GM21786 (cell line): Measurements from ENCODE around the gene PARD3.

Experiments used
- ATAC-seq: cut with Tn5 transposase; IDR thresholded peaks from one replicate; pipeline ENCODE4 v1.9.1; 2021; ENCODE audit not compliant: unreplicated experiment

Gene PARD3

GRCh38 chr10:34177445-34177844, 637.7 kb downstream of the PARD3 start:
- ATAC-seq, result no peak

DNA sequence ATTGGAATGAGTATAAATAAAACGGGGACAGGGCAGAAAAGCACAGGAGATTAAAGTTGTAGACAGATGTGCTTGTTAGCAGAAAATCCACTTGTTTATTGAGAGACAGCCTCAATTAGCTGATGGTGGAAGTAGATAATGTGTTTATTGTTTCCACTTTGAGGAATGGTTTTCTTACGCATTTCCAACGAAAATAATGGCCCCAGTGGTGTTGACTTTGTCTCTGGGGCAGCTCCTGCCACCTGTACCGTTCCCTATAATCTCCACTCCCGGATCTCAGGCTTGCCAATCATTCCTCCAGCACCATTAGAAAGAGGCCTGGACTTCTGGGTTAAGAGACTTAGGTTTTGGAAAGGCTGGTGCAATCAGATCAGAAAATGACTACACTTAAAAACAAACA, 638.7 kb downstream of the PARD3 start:
- ATAC-seq, result no peak

DNA sequence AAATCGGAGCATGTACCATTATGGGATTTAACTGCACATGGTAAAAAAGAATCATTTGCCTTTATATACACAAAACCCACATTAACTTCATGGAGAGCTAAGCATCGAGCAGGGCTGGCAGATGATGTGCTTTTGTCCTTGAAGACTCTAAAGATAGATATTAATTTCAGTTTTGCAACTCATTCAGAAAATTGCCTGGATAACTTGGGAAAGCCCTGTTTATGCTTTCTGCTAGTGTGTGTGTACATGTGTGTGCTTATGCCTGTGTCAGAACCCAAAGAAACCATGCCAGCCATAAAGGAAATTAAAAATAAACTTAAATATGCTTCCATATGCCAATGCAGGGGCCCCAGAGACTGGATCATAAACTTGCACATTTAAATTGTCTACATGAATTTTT, 640.0 kb downstream of the PARD3 start:
- ATAC-seq, result no peak

DNA sequence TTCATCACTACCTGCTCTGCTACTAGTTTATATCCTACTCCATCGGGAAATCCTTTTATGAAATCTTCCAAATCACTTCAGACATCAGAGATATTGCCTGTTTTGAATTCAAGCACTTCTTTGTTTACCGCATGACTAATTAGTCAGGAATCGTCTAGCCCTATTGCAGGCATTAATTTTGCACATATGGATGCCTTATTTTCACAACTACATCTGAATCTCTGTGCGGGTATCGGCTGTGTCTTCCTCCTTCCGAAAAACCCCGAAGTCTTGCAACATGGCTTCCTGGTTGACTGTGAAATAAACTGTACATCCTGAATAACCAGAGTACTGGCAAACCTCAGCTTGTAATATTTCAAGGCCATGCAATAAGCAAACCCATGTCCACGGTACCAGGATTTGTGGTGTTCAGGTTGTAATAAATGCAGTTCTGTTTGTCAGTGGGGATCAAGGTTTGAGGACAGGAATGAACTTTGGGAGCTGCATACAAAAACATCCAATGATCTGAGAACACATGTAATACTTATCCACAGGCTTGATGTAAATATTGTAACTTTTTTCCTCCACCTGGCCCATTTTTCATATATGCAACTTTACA, 642.1 kb downstream of the PARD3 start:
- no peak for ATAC-seq

DNA sequence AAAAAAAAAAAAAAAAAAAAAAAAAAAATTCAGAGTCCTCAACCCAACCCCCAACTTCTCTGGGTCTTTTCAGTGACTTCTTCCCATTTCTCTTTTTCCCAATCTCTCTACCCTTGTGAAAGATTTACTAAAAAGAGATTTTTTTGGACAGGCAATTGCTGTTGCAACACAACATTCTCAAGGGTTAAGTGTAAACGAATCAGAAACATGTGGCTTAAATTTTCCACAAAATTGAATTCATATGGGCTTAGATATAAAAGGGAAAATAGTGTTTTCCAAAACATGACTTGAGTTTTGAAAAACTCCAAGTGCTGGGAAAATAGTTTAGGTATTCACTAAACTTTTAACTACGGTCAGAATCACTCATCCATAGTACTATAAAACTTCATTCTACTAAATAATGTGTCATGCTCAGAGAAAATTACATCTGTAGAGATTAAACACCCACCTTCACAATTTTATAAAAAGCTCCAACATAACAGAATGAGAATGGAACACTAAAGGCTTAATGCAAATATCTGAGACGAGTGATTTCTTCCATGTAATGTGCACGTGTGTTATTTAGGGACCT, 643.1 kb downstream of the PARD3 start:
- ATAC-seq, result no peak

DNA sequence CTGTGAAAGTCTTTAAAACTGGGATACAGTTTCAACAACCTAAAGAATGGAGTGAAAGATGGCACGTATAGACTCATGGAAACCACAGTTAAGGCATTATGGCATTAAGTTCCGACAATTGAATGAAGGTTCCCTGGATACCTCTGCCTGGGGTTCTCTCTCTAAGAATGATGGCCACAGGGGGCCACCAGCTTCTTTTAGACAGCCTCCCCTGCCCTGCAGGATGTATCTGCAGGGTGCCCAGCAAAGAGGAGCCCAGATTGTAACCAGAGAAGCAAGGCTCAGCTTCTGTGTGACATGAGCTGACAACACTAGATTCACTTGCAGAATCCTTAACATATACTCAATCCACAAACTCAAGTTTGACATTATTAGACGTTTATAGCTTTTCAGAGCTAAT, 645.4 kb downstream of the PARD3 start:
- no peak for ATAC-seq

DNA sequence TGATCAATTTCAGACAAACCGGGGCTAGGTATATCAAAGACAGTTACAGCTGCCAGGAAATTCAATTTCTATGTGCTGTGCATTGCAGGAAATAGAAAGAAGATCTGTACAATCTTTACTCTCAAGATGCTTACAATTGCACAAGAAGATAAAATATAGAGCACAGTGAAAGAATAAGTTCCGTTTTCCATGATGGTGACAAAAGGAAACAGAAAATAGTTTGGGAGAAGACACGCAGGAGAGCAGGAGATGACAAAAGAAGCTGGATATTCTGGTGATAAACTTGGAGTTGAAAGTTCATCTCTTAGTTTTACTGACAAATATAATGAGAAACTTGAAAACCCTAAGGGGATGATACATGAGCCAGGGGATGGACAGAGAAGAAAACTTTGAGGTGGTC, 646.0 kb downstream of the PARD3 start:
- ATAC-seq, result no peak

DNA sequence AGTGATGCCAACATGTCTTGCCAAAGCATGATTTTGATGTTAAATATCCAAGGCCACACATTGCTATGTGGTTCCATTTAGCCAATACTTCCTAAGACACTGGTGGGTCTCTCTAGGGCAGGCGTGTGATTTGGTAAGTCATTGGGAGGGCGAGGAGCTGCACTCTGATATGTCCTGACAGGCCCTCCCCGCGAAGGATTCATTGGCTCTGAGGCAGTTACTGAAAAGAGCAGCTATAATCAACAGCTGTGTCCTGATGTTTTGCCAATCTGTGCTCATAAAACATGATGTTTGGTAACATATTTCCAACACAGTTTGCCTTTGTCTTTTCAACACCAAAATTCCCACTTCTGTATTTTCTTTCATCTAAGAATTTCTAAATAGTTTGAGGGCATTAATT, 646.7 kb downstream of the PARD3 start:
- no peak for ATAC-seq

DNA sequence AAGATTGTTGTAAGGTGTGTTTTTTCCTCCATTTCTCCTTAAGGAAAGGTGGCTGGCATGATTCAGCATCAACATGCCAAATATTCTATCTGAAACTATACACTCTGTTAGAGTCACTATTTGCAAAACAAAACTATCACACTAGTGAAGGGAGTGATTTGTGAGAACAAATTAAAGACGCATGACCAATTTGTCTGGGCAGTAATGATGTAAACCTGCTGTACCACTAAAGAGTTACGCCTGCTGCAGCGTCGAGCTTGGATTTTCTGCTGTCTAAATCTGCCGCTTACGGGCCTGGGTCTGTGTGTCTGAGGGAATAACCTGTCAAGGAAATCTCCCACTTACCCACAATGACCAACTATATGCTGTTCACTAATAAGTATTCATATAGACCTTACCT, 648.3 kb downstream of the PARD3 start:
- no peak for ATAC-seq

DNA sequence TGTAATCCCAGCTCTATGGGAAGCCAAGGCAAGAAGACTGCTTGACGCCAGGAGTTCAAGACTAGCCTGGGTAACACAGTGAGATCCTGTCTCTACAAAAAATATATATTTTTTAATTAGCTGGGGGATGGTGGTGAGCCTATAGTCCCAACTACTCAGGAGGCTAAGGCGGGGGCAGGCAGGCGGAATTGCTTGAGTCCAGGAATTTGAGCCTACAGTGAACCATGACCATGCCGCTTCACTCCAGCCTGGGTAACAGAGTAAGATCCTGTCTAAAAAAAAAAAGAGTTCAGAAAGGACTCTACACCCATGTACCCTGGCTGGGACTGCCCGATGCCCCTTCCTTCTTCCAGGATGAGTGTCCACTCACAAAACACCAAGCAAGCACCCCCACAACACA, 648.7 kb downstream of the PARD3 start:
- ATAC-seq, result no peak

- no peak for ATAC-seq
These were observed 651.1 kb downstream of the PARD3 start for GRCh38 chr10:34164029-34164428.

DNA sequence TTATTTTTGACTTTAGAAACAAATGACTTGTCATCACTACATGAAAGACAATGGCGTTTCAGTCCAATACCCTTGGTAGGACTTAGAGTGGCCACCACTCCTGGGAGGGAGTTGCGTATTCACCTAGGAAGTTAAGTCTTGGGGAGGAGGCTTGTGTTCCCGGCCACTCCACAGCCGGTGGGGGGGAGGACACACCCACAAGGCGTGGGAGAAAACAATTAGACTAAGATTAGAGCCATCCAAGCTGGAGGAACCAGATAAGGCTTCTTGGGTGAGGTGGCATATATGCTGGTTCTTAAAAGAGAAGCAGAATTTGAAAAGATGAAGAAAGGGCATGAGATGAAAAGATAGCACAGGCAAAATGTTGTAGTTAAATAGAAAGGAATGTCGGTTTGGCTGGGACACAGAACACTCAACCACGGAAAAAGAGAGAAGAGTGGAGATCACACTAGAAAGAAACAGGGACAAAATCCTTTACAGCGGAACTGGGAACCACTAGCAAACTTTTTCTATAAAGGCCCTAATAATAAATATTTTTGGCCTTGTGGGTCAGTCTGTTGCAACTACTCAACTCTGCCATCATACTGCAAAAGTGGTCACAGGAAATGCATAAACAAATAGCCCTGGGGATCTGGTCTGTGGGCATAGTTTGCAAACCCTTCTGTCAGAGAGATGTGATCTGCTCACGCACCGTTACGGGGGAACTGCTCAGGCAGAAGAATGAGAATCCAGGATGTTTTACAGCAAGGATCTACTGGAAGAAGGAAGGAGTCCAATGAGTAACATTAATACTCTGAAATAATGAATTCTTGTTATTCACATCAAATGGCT, 651.8 kb downstream of the PARD3 start:
- ATAC-seq, result no peak

- ATAC-seq, result no peak
These were observed 653.2 kb downstream of the PARD3 start for GRCh38 chr10:34161777-34162370.

DNA sequence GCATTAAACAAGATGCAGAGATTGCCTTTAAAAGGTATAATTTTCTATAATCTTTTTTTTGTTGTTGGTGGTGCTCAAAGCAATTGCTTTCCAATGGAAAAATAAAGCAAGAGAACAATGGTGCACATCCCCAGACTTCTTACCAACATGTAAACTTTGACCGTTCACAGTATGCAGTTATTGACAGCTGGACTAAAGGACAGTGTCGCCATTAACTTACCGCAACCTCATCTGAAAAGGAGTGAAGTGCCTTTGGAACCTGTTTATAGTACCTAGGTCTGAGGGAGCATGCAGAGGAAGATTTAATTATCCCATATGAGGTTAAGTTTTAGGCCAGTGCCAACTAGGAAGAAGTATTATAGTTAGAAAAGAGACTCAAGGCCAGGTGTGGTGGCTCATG, 654.5 kb downstream of the PARD3 start:
- ATAC-seq, result no peak

- ATAC-seq, result no peak
These were observed 657.6 kb downstream of the PARD3 start for GRCh38 chr10:34157501-34157900.

- ATAC-seq, result no peak
These were observed 658.2 kb downstream of the PARD3 start for GRCh38 chr10:34156781-34157425.

DNA sequence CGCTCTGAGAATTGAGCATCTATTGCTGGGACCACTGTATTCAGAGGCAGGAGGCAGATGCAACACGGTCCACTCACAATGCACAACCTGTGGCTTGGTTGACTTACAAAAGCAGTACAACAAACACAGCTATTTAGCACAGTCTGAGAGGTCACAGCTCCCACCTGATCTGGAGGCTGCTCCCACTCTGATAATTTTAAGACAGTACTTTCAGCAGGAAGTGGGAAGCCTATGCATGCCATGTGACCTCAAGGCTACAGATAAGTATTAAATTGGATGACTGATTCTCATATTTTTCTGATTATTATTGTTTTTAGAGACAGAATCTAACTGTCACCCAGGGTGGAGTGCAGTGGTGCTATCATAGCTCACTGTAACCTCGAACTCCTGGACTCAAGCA, 659.3 kb downstream of the PARD3 start:
- no peak for ATAC-seq

- no peak for ATAC-seq
These were observed 660.7 kb downstream of the PARD3 start for GRCh38 chr10:34154383-34154900.

DNA sequence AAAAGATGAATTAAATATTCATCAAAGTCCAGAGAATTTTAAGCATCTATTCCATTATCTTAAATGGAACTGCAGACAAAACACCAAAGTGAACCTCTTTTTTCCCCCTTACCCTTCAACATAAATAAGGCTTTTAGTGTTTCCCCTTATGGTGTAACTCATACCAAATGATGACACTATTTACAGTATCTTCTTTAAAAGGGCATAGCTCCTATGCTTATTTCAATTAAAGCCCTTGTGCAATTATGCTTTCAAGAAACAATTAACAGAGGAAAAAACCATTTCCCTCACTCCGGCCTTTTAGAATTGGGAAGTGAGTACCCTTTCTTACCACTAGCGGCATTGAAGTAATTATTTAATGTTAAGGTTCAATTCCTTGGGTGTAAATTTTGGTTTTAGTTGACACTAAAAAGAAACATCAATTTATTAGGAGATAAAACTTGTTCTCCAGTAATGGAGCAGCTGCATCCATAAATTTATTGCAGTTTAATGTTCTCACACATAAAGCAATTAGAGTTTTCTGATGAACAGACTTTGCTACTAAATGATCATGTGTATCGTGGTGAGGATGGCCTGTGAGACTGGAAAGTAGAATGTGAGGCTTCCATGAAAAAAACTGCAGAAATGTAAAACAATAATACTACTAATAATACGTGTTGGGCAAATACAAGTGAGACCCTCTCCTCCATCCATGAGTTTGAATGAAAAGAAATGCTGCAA, 661.3 kb downstream of the PARD3 start:
- ATAC-seq, result no peak

- ATAC-seq, result no peak
These were observed 662.7 kb downstream of the PARD3 start for GRCh38 chr10:34152434-34152833.

DNA sequence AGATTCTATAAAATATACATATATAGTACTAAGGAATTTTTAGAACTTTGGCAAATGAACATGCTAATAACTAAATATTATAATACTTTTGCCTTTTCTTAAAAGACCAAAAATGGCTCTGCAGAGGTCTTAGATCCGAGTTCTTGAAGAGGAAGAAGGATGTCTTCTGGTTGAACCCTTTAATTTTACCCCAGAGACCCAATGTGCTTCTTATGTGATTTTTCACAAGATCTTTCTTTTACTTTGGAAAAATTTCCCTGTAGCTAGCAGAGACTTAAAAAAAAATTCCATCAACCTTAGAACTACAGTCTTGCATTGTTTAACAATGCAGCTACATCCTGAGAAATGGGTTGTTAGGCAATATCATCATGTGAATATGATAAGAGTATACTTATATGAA, 663.2 kb downstream of the PARD3 start:
- ATAC-seq, result no peak
